Loucy (cell line): ENCODE data around the gene VANGL1.

Source experiments
- CTCF ChIP-seq: fragments of 200-600 bp; sonication (generic); conservative IDR thresholded peaks from 2 replicates; pipeline ENCODE4 v1.5.1; 2014; ENCODE audit warnings: mild to moderate bottlenecking, antibody characterized with exemption, low read length
- EZH2phosphoT487 ChIP-seq: fragments of 200-600 bp; IDR thresholded peaks from 2 replicates; pipeline ENCODE4 v1.6.1; 2018; ENCODE audit warnings: antibody characterized with exemption, mild to moderate bottlenecking, moderate library complexity, borderline replicate concordance

- TF ChIP-seq CTCF: no peak
- no peak for TF ChIP-seq EZH2phosphoT487
Observed at GRCh38 chr1:115746021-115746690, 104.4 kb downstream of the VANGL1 start.
